Measurements from ENCODE around the gene CHAF1A.

Gene CHAF1A

GRCh38 chr19:4473763-4474513, 71.5 kb downstream of the CHAF1A start:
- Mint-ChIP-seq H3K4me1 (ENCODE audit: low read depth) (peaks cover 22% of the 10 kb centered on the region), H3K27ac (peak overlapping the region; percentile 77), H3K36me3 (ENCODE audit: low read depth) (peaks cover 6% of the 10 kb centered on the region), H3K9me3 (no peaks in the 10 kb centered on the region), H3K27me3 (ENCODE audit: low read depth) (no peaks in the 10 kb centered on the region), H3K4me3 (peak overlapping the region; percentile 87)
- no peak for DNase-seq (ENCODE audit: low spot score)

DNA sequence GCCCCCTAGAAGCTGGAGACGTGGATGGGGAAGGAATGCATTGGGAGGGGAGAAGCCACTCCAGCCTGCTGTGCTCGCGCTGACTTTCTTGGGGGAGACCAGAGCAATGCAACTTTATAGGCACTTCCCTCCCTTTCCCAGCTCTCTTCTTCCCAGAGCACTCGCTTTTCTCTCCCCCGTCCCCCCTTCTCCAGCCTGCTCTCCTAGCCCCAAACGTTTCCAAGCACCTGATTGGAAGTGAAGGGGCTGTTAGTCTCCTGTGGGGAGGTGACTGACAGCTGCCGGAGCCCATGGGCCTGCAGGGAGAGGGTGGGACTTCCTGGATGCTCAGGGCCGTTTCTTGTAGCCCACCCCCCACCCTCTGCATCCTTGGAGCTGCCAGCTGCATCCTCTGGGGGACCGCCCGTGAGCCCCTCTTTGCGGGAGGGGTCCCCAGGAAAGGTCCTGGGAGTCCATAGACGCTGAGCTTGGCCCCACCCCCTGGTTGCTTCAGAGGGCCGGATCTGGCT, 72.1 kb downstream of the CHAF1A start:
- Mint-ChIP-seq H3K27me3 (ENCODE audit: low read depth) (no peaks in the 10 kb centered on the region), H3K4me1 (ENCODE audit: low read depth) (peaks cover 20% of the 10 kb centered on the region), H3K9me3 (no peaks in the 10 kb centered on the region), H3K4me3 (peak overlapping the region; percentile 87), H3K36me3 (ENCODE audit: low read depth) (peaks cover 6% of the 10 kb centered on the region), H3K27ac (peak overlapping the region; percentile 77)
- no peak for DNase-seq (ENCODE audit: low spot score)

DNA sequence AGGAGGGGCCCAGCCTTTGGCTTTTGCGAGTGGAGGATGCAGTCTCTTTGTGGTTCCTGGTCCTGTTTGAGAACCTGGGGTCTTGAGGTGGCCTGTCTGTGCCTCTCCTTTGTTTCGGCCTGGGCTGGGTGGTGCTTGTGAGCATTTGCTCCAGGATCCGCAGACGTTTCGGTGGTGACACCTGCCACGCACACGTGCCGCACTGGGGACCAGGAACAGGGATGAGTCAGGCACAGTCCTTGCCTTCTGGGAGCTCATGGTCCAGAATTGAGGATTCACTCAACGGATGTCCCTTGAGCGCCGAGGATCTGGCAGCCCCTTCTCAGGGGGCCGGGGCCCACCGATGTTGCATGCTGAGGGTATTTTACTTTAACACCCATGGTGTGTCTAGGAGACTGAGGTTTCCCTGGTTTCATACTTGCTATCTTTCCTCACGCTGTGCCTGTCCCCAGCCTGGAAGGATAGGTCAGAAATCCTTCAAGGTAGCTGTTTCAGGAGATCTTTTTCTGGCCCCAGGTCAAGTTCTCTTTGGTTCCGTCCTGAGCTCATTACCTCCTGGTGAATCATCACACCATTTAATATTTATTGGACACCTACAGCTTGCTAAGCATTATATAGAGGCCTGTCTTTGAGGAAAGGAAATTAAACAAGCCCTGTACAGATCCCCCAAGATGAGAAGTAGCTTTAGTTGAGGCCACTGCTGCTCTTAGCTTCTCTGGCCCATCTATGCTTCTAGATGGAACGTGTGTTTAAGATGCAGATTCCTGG, 74.8 kb downstream of the CHAF1A start:
- Mint-ChIP-seq H3K36me3 (ENCODE audit: low read depth) (peaks cover 8% of the 10 kb centered on the region), H3K27me3 (ENCODE audit: low read depth) (no peaks in the 10 kb centered on the region), H3K9me3 (no peaks in the 10 kb centered on the region), H3K27ac (no peak overlapping the region), H3K4me3 (no peak overlapping the region), H3K4me1 (ENCODE audit: low read depth) (peaks cover 15% of the 10 kb centered on the region)
- DNase-seq (ENCODE audit: low spot score): no peak

DNA sequence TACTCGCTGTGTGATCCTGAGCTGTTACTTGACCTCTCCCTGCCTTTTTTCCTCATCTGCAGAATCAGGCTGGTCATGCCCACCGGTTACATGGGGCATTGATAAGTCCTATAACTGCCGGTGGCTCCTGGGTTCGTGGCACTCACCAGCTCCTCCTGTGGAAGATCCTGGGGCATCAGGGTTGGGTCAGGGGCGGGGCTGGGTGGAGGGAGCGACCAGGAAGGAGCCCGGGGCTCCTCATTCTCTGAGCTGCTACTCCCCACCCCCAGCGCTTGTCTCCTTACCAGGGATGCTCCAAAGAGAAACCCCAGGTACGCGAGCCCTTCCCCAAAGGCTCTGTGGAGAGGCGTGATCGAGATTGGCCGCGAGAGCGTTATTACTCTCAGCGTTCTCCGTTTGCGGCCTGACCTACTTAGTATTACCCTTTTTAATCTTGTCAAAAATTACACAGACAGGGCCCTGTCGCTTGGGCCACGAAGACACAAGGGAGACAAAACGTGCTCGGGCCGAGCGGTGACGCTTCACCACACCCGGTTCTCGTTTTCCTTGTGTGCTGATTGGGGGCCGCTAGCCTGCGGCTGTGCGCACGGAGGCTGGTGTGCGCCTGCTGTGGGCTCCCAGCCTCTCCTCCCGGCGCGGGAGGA, 80.4 kb downstream of the CHAF1A start:
- peaks cover 17% of the 10 kb centered on the region for H3K36me3 Mint-ChIP-seq (ENCODE audit: low read depth)
- no peak for DNase-seq (ENCODE audit: low spot score)
- H3K4me3 Mint-ChIP-seq: no peak overlapping the region
- H3K4me1 Mint-ChIP-seq (ENCODE audit: low read depth): no peaks in the 10 kb centered on the region
- no peaks in the 10 kb centered on the region for H3K9me3 Mint-ChIP-seq
- H3K27ac Mint-ChIP-seq: no peak overlapping the region
- no peaks in the 10 kb centered on the region for H3K27me3 Mint-ChIP-seq (ENCODE audit: low read depth)

GRCh38 chr19:4483385-4483784, 80.9 kb downstream of the CHAF1A start:
- Mint-ChIP-seq H3K27ac (no peak overlapping the region), H3K4me3 (no peak overlapping the region), H3K4me1 (ENCODE audit: low read depth) (no peaks in the 10 kb centered on the region), H3K27me3 (ENCODE audit: low read depth) (no peaks in the 10 kb centered on the region), H3K36me3 (ENCODE audit: low read depth) (peaks cover 17% of the 10 kb centered on the region), H3K9me3 (no peaks in the 10 kb centered on the region)
- DNase-seq (ENCODE audit: low spot score): no peak

DNA sequence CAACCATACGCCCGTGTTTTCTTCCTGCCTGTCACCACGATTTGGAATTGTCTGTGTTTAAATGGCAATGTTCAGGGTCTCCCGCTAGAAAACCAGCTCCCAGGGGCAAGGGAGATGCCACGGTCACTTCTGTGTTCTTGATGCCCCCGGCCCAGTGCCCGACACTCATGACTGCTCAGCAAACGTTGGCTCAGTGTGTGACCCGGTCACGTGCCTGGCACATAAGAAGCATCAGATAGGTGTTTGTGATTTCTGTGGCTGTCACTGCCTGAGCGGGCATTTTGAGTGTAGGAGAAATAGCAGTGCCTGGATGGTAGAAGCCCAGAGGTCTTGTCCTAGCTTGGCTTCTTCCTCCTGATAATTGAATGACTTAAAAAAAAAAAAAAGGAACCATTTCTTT, 85.1 kb downstream of the CHAF1A start:
- Mint-ChIP-seq H3K4me3 (no peak overlapping the region), H3K27ac (no peak overlapping the region), H3K9me3 (no peaks in the 10 kb centered on the region), H3K27me3 (ENCODE audit: low read depth) (no peaks in the 10 kb centered on the region), H3K36me3 (ENCODE audit: low read depth) (peaks cover 25% of the 10 kb centered on the region), H3K4me1 (ENCODE audit: low read depth) (no peaks in the 10 kb centered on the region)
- no peak for DNase-seq (ENCODE audit: low spot score)

DNA sequence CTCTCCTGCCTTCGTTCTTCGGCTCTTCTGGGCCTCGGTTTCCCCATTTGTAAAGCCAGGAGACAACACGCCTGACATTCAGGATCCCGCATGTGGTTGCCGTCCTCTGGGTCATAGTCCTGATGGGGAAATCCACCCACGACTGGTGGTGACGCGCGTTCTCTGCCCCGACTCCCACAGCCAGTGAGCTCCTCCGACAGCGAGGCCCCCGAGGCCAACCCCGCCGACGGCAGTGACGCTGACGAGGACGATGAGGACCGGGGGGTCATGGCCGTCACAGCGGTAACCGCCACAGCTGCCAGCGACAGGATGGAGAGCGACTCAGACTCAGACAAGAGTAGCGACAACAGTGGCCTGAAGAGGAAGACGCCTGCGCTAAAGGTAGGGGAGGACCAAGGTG, 86.1 kb downstream of the CHAF1A start:
- Mint-ChIP-seq H3K36me3 (ENCODE audit: low read depth) (peaks cover 24% of the 10 kb centered on the region), H3K27ac (no peak overlapping the region), H3K4me1 (ENCODE audit: low read depth) (no peaks in the 10 kb centered on the region), H3K9me3 (no peaks in the 10 kb centered on the region), H3K27me3 (ENCODE audit: low read depth) (no peaks in the 10 kb centered on the region), H3K4me3 (no peak overlapping the region)
- no peak for DNase-seq (ENCODE audit: low spot score)

GRCh38 chr19:4491446-4491845, 89.0 kb downstream of the CHAF1A start:
- Mint-ChIP-seq H3K4me1 (ENCODE audit: low read depth) (no peaks in the 10 kb centered on the region), H3K27me3 (ENCODE audit: low read depth) (no peaks in the 10 kb centered on the region), H3K27ac (no peak overlapping the region), H3K9me3 (no peaks in the 10 kb centered on the region), H3K4me3 (no peak overlapping the region), H3K36me3 (ENCODE audit: low read depth) (peaks cover 23% of the 10 kb centered on the region)
- DNase-seq (ENCODE audit: low spot score): no peak

DNA sequence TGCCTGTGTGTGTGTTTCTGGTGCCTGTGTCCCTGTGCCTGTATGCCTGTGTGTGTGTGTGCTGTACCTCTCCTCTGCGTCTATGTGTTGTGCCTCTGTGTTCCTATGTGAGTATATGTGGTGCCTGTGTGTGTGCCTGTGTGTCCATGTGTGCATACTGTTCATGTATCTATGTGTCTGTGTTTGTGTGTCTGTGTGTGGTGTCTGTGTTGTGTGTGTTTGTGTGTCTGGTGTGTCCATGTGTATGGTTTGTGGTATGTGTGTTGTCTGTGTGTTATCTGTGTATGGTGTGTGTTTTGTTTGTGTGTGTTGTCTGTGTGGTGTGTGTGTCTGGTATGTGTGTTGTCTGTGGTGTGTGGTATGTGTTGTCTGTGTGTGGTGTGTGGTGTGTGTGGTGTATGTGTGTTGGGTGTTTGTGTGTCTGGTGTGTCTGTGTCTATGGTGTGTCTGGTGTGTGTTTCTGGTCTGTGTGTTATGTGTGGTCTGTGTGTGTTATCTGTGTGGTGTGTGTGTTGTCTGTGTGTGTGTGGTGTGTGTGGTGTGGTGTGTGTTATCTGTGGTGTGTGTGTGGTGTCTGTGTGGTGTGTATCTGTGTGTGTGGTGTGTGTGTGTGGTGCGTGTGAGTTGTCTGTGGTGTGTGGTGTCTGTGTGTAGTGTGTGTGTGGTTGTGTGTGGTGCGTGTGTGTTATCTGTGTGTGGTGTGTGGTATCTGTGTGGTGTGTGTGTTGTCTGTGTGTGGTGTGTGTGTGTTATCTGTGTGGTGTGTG, 90.1 kb downstream of the CHAF1A start:
- Mint-ChIP-seq H3K36me3 (ENCODE audit: low read depth) (peaks cover 16% of the 10 kb centered on the region), H3K27ac (no peak overlapping the region), H3K4me1 (ENCODE audit: low read depth) (no peaks in the 10 kb centered on the region), H3K27me3 (ENCODE audit: low read depth) (no peaks in the 10 kb centered on the region), H3K9me3 (no peaks in the 10 kb centered on the region), H3K4me3 (no peak overlapping the region)
- no peak for DNase-seq (ENCODE audit: low spot score)

Measured in T-helper 2 cell treated with Interferon-gamma antibody and Interleukin-4, amounts not matched to agents 5 μg/mL and 100 μg/mL, for 36 hours (primary cell).